COR-L47 (cell line): ENCODE results near the gene LHX5.

ENCODE experiments used
- DNase-seq: peaks from one replicate; lab custom pipeline; 2025; lab: John Stamatoyannopoulos, UW

LHX5 gene

DNA sequence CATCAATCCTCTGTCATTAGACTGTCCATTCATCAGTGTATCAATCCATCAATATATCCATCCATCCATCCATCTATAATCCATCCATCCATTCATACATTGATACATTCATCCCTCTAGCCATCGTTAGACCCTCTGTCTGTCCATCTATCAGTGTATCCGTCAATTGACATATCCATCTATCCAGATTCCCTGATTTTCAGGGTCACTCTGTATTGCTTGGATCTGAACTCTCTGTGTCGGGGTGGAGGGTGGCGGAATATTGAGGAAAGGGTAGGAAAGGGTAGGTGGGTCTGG is 32.4 kb downstream of the LHX5 start:
- DNase-seq, result no peak

DNA sequence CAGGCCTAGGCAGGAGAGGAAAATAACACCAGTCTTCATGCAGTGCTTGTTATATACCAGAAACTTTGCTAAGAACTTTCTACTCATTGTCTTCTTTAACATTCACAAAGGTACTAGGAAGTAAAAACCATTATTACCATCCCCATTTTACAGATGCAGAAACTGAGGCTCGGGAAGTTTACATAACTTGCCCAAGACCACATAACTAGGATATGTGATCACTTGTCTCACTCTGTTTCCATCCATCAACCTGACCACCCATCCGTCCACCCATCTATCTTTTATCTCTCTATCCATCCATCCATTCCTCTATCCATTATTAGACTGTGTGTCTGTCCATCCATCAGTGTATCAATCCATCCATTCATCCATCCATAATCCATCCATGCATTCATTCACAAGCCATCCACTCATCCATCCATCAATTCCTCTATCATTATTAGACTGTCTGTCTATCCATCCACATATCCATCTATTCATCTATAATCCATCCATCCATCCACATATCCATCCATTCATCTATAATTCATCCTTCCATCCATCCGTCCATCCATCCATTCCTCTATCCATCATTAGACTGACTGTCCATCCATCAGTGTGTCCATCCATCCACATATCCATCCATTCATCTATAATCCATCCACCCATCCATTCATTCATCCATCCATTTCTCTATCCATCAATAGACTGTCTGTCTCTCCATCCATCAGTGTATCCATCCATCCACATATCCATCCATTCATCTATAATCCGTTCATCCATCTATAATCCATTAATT is 33.0 kb downstream of the LHX5 start:
- no peak for DNase-seq

DNA sequence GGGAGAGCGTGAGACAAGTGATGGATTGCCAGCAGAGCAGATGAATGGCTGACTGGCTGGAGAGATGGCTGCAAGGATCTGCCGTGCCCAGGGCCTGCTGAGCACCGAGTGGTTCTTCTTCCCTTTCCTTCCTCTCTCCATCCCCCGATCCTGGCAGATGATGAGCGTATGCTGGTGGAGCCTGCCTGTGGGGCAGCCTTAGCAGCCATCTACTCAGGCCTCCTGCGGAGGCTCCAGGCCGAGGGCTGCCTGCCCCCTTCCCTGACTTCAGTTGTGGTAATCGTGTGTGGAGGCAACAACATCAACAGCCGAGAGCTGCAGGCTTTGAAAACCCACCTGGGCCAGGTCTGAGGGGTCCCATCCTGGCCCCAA is 34.0 kb downstream of the LHX5 start:
- DNase-seq, result no peak

DNA sequence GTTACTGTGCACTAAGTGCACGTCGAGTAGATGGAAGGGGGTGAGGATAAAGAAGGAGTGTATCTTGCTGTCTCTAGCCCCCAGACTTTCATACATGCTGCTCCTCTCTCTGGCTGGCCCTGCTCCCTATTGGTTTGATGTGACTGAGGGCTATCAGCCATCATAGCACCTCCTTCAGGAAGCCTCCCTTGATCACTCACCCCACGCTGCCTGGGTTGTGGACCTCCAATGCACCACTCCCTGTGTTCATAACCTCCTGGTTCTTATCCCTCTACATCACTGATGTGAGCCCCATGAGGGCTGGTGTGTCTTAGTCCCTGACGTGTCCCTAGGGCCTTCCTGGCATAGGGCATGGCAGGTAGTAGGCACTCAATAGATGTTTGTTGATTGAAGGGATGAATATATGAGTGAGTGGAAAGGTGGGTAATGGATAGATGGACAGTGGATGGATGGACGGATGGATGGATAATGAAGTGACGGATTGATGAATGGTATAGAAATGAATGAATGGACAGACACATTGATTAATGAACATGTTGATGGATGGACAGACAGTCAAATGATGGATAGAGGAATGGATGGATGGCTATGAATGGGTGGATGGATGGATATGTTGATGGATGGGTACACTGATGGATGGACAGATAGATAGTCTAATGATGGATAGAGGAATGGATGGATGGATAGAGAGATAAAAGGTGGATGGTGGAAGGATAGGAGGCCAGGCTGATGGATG is 34.5 kb downstream of the LHX5 start:
- no peak for DNase-seq

DNA sequence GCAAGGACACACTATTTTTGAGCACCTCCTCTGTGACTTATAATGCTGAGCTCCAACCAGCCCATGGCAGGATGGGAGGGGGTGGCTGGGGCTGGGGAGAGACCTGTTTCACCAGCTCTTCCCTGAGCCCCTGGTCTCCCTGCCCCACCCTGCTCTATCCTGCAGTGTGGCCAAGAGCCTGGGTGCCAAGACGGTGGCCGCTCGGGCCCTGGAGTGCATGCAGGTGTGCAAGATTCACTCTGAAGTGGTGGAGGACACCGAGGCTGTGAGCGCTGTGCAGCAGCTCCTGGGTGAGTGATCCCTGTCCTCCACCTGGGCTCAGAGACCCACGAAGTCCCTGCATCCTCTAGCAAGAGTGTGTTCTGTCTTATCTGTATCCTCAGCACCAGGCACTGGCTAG is 35.1 kb downstream of the LHX5 start:
- DNase-seq, result no peak

DNA sequence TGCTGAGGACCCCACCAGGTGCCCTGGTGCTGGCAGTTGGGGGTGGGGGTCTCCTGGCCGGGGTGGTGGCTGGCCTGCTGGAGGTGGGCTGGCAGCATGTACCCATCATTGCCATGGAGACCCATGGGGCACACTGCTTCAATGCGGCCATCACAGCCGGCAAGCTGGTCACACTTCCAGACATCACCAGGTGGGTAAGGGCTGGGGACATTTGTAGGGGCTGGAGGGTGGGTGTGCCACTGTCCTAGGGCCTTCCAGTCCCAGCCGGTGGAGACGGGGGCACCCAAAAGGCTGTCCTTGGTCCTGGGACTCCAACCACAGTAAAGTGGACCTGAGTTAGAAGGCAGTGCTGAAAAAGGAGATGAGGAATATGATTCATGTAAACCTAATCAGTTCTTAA is 36.3 kb downstream of the LHX5 start:
- DNase-seq, result no peak

DNA sequence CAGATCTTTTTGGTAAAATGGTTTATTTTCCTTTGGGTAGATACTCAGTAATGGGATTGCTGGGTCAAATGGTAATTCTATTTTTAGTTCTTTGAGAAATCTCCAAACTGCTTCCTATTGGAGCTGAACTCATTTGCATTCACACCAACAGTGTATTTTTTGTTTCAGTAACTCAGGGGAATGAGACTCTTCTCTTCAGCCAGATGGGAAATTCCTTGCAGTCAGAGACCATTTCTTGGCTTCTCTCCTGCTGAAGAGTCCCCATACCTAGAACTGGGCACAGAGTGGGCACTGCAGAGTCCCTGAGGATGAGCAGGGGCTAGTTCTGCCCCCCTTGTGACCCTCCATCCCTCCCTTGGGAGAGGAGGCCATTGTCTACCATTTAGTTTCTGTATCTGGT is 38.7 kb downstream of the LHX5 start:
- DNase-seq, result no peak

DNA sequence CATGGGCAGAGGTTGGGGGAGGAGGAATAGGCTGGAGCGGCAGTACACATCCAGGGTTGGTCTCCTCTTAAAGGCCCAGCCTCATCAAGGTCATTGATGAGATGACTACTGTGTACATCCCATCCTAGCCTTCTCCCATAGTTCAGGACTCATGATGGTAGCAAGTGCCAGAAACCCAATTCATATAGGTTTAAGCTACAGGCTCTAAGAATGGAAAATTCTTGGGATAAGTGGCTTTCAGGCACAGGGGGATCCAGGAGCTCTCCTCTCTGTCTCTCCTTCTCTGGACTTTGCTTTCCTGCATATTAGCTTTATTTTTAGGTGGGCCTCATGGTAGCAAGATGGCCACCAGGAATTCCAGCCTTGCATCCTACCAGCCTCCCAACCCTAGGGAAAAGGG is 43.2 kb downstream of the LHX5 start:
- no peak for DNase-seq

DNA sequence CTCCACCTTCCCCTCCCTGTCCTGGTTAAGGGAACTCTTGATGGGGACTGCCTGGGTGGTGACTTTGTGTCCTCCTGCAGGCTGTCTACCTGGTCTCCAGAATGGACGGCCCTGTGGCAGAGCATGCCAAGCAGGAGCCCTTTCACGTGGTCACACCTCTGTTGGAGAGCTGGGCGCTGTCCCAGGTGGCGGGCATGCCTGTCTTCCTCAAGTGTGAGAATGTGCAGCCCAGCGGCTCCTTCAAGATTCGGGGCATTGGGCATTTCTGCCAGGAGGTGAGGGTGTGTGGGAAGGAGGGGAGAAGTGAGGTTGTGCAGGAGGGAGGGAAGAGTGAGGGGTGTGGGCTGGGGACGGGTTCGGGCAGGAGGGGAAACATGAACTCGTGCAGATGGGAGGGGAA is 43.8 kb downstream of the LHX5 start:
- no peak for DNase-seq

DNA sequence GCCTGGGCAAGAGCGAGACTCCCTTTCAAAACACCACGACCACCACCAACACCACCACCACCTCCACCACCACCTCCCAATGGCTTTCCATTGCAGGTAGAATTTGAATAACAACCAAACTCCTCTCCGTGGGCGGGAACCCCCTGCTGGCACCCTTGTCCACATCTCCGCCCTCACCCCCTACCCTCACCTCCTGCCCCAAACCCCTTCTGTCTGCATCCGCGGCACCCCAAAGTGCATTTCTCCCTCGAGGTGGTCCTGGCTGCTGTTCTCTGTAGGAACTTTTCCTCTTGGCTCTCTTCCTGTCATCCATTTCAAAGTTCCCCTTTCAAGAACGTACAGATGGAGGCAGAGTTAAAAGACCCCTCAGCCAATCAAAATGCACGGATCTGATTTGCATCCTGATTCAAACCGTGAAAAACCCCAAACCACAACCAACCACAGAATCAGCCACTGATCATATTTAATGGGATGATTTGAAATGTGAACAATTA is 45.7 kb downstream of the LHX5 start:
- DNase-seq, result no peak

DNA sequence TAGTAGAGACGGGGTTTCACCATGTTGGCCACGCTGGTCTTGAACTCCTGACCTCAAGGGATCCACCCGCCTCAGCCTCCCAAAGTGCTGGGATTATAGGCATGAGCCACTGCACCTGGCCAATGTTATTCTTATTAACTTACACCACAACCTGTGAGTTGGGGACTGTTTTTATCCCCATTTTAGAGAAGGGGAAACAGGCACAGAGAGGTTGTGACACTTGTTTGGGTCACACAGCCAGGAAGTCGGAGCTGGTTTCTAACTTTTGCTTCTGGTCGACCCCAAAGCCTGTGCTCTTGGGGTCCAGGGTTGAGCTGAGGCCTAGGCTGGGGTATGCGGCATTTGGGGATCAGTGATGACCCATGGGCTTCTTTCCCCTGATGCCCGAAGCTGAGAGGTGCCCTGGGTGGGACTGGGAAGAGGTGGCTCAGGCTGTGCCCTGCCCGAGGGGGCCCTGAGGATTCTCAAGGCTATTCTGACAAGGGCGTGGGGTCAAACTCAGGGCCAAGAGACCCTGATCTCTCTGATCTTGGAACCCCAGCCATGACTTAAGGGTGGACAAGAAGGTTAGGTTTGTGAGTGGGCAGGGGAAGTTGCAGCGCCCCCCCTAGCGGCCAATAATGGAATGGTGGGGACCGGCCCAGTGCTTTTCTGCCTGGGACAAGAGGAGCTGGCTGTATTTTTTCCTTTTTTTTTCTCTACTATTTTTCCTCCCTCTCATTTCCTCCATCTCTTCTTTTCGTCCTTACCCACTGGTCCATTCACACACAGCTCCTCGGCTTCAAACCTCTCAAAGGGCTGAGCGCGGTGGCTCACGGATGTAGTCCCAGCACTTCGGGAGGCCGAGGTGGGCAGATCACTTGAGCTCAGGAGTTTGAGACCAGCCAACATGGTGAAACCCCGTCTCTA is 46.5 kb downstream of the LHX5 start:
- DNase-seq, result no peak

DNA sequence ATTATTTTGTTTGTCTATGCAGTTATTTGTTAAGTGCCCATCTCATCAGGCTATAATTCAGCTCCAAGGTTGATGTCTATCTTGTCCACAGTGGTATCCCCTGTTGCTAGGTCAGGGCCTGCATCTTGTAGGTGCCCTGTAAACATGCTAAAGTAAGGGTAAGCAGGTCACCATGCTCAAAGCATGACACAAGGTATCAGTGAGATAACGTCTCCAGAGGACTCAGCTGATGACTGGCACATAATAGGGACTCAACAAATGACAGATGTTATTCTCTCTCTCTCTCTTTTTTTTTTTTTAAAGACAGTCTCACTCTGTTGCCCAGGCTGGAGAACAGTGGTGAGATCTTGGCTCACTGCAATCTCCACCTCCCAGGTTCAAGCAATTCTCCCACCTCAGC is 47.2 kb downstream of the LHX5 start:
- no peak for DNase-seq

DNA sequence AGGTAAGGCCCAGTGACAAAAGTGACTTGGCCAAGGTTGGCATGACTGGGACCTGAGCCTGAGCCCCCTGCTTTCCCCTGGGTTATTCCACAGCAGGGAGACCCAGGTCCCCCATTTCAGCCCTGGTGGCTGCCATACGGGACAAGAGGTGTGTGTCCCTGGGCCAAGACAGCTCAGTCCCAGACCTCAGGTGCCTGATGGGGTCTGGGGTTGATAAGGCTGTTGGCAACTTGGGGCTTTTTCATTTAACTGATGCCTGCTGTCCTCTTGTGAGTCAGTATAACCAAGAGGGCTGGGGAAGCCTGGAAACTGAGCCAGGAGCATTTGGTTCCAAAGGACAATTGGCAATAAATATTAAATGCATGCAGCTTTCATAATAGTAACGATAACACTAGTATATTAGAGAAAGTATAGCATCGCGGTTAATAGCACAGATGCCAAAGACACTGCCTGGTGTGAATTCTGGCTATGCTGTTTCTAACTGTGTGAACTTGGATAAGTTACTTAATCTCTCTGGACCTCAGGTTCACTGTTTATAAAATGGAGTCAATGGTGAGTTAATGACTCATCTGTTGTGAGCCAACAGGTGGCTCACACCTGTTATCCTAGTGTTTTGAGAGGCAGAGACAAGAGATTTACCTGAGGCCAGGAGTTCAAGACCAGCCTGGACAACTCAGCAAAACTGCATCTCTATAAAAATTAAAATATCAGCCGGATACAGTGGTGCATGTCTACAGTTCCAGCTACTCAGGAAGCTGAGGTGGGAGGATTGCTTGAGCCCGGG is 48.6 kb downstream of the LHX5 start:
- no peak for DNase-seq

DNA sequence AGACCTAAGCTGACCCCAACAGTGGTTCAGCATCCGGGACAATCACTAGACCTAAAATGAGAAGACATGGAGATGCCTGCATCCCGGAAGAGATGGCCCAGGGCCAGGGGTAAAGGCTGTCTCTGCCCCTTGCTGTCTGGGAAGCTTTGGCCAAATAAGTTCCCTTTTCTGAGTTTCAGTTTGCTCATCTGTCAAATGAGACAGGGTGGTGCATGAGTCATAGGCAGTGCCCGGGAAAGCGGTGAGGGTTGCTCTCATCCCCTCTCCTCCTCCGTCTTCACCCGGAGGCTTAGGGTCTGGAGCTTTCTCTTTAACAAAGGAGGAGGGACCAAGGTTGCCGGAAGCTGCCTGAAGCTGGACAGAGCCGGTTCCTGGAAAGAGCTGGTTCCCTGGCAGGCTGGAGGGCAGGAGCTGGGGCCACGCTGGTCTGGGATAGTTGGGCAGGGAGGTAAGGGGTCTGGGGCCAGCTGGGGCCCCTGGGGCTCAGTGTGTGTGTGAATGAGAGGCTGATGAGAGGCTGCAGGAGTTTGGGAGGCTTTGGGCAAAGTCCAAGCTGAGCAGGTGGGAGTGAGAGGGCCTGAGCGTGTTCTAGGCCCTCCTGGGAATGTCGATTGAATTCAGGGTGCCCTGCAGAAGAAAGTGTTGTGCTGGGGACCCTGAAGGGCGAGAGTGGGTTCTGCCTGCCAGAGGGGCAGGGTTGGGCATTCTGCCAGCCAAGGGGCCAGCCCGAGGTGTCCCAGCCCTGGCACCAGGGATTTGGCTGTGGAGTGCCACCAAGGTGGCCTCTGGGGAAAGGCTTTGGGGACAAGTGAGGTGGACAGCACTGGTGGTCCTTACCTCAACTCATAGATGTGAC is 49.4 kb downstream of the LHX5 start, which contains the start of gene SDSL:
Gene SDSL (plus strand): TSS at position 351 of the 856 bp plus-strand sequence. CDS start 5,603 bp downstream, outside the sequence.
- DNase-seq, result no peak

DNA sequence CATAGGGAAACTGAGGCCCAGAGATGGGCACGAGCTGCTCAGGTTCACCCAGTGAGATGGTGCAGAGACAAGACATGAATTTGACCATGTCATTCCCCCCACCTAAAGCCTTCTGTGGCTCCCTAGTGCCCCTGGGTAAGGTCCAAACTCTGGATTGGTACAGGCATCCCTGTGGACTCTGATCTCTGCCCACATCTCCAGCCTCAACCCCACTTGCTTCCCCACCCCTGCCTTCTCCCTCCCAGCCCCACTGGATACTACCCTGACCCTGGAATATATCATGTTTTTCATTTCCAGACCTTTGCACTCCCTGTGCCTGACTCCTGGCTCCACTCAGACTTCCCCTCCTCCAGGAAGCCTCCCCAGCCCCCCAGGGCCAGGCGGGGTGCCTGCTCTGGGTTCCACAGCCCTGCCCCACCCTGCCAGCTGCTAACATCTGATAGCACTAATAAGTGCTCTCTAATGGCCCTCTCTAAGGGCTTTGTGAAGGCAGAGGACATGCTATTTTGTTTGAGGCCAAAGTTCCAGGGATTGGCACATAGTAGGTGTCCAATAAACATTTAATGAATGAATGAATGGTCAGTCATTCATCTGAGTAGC is 50.6 kb downstream of the LHX5 start:
- no peak for DNase-seq

DNA sequence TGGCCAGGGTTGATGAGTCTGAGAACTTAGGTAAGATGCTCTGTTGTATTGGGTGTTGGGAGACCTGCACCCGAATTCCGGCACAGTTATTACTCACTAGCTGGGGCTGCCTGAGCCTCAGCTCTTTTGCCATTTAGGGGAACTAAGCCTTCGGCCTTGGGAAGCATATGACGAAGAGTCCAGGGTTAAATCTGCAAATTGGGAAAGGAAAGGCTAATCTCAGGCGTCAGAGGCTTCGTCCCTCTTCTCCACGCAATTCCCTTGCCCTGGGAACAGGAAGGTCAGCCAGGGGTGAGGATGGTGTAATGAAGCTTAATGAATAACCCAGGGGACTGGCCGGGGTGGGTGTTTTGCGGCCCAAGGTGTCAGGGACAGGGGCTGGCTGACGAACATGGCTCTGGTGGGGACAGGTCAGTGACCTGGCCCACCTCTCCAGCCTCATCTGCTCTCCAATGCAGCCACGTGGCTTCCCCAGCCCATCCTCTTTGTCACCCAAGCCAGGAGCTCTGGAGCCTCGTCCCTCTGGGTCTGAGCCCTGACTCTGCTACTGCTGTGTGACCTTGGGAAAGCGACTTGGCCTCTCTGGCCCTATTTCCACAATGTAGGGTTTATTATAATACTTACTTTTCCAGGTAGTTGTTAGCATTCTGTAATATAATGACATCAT is 53.3 kb downstream of the LHX5 start:
- no peak for DNase-seq

DNA sequence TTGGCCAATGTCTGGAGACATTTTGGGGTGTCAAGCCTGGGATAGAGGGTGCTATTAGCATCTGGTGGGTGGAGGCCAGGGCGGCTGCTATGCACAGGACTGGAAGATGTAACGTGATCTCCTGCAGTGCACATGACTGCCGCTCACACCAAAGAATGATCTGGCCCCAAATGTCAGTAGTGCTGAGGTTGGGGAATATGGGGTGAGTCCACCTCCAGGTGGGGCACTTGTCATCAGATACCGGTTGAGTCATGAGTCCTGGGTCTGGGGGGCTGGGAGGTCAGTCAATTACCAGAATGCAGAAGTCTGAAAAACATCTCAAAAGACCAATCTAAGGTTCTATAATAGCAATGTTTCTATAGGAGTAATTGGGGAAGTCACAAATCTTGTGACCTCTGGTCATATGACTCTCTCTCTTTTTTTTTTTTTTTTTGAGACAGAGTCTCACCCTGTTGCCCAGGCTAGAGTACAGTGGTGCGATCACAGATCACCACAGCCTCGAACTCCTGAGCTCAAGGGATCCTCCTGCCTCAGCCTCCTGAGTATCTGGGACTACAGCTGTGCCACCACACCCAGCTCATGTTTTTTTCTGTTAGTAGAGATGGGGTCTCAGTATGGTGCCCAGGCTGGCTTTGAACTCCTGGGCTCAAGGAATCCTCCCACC is 55.4 kb downstream of the LHX5 start:
- no peak for DNase-seq

DNA sequence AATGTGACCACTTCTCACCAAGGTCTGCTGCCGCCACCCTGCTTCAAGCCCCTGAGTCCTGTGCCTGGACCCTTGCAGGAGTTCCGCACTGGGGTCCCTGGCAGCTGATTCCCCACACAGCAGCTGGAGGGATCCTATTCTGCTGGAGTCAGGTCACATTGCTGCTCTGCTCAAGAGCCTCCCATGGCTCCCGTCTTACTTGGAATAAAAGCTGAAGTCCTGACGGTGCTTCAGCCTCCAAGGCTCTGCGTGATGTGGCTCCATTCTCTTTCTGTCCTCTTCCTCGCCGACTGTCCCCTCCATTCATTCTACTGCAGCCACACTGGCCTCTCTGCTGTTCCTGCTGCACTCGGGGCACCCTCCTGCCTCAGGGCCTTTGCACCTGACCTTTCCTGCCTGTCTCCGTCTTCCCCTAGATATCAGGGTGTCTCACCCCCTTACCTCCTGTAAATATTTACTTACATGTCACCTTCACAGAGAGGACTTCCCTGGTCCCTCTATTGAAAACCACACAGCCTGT is 57.1 kb downstream of the LHX5 start:
- no peak for DNase-seq

DNA sequence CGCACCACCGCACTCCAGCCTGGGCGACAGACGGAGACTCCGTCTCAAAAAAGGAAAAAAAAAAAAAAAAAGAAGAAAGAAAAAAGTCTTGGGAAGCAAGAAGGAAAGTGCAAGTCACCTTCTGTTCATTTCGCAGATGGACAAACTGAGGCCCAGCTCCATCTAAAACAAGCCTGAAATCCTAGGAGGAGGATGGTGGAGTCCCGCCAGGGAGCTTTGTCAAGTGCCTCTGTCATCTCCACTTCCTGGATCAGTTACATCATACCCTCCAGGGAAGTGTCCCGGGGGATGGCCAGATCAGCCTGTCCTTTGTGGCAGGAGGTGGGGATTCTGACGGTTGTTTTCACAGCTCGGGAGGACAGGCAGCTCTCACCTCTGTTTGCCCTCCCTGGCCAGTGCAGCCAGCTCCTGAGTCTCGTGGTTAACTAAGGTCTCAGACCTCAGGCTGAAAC is 58.2 kb downstream of the LHX5 start:
- DNase-seq, result no peak
